Fibroblast of the aortic adventitia (primary cell): Measurements from ENCODE around the gene RNF31. TPM values are rescaled to one million over a fixed set of nuclear protein-coding genes. Genes with fewer than 3 reads are reported as not detected.

Experiments
- DNase-seq: peaks from one replicate; pipeline ENCODE4 v3.0.0-alpha.2; 2010; ENCODE audit warnings: low read depth
- H3K4me3 ChIP-seq: 2 replicates; pipeline ENCODE4 v1.5.1; 2011; ENCODE audit warnings: low read depth, mild to moderate bottlenecking, control low read depth, low read length, moderate library complexity
- CTCF ChIP-seq: IDR thresholded peaks from 2 replicates; pipeline ENCODE4 v1.5.1; 2011; ENCODE audit warnings: mild to moderate bottlenecking, low read length, control low read depth, inconsistent platforms; ENCODE audit not compliant: insufficient read depth
- total RNA-seq: library from RNA; depleted of rRNA; stranded (reverse); fragments of >200 nt; gene quantifications from 2 replicates; pipeline ENCODE4 v1.2.3, GENCODE V29; 2012; ENCODE audit warnings: low replicate concordance

RNF31 gene
- total RNA-seq = 51.1 and 165 TPM in 2 replicates

GRCh38 chr14:24146978-24147760 lies at the start of gene RNF31:
RNF31 (plus strand) TSS chr14:24147498; CDS start chr14:24147699, 201 bp downstream.
- DNase-seq = peak; percentile 98
- peak within 1 kb of the TSS; percentile 95 for H3K4me3 ChIP-seq
- TF ChIP-seq CTCF = no peak

GRCh38 chr14:24098229-24098926 lies 48.9 kb upstream of the RNF31 start:
- TF ChIP-seq CTCF = no peak

DNA sequence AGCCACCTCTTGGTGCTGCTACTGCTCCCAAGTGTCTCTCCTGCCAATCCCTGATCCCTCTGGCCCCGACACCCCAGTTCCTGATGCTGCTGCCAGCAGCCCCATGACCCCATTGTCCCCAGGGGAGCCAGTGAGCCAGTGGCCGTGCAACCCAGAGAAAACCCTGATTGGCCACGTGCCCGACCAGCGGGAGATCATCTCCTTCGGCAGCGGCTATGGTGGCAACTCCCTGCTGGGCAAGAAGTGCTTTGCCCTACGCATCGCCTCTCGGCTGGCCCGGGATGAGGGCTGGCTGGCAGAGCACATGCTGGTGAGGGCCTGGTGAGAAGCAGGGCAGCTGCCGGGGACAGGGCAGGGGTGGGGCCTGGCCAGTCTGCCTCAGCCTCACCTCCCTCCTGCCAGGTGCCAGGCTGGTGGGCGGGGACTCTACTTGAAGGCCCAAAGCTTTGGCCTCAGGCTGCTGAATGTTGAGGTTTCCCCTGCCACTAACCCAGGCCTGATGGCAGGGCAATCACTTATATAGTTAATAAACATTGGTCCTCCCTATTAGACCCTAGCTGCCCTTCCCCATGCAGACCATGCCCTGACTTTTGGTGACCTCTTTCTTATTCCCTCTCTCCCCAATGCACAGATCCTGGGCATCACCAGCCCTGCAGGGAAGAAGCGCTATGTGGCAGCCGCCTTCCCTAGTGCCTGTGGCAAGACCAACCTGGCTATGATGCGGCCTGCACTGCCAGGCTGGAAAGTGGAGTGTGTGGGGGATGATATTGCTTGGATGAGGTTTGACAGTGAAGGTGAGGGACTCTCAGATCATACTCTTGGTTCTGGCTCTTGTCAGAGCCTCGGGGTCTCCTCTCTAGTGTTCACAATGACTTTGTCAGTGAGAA lies 48.1 kb upstream of the RNF31 start:
- no peak for DNase-seq
- no peak for TF ChIP-seq CTCF
- H3K4me3 ChIP-seq = no peak overlapping the region

More at GRCh38 chr14:24098229-24098926, 48.9 kb upstream of the RNF31 start:
- no peak overlapping the region for H3K4me3 ChIP-seq
- no peak for DNase-seq

- no peak for DNase-seq
- TF ChIP-seq CTCF = no peak
- H3K4me3 ChIP-seq = no peak overlapping the region
These were observed 46.9 kb upstream of the RNF31 start for GRCh38 chr14:24100197-24100981.

GRCh38 chr14:24100982-24101494 lies 46.3 kb upstream of the RNF31 start:
- DNase-seq = no peak
- TF ChIP-seq CTCF = no peak
- H3K4me3 ChIP-seq = no peak overlapping the region
